ENCODE results near the gene PITX1.

PITX1 gene

GRCh38 chr5:135060021-135060420 is 26.0 kb upstream of the PITX1 start:
- Histone ChIP-seq H3K27ac (ENCODE audit: low read depth, low read length) (no peak overlapping the region), H3K27me3 (ENCODE audit: control insufficient read depth in 1 of 2, insufficient read depth in 2 of 2, low read length in 2 of 2) (no peaks in the 10 kb centered on the region), H3K9ac (ENCODE audit: low read length) (no peak overlapping the region)

GRCh38 chr5:135059000-135059923 is 25.2 kb upstream of the PITX1 start:
- H3K36me3 ChIP-seq (ENCODE audit: insufficient read depth, low read length), result no peaks in the 10 kb centered on the region
- no peaks in the 10 kb centered on the region for H3K9me3 ChIP-seq (ENCODE audit: low read length)
- no peak overlapping the region for H3K27ac ChIP-seq (ENCODE audit: low read depth, low read length)
- no peaks in the 10 kb centered on the region for H3K27me3 ChIP-seq (ENCODE audit: control insufficient read depth in 1 of 2, insufficient read depth in 2 of 2, low read length in 2 of 2)
- no peak overlapping the region for H3K9ac ChIP-seq (ENCODE audit: low read length)
- no peaks in the 10 kb centered on the region for H3K4me1 ChIP-seq (ENCODE audit: insufficient read depth, low read length)
- H3K4me3 ChIP-seq (ENCODE audit: low read depth in 1 of 2, low read length in 2 of 2), result no peak overlapping the region

More at GRCh38 chr5:135060021-135060420, 26.0 kb upstream of the PITX1 start:
- Histone ChIP-seq H3K4me3 (ENCODE audit: low read depth in 1 of 2, low read length in 2 of 2) (no peak overlapping the region), H3K36me3 (ENCODE audit: insufficient read depth, low read length) (no peaks in the 10 kb centered on the region), H3K9me3 (ENCODE audit: low read length) (no peaks in the 10 kb centered on the region), H3K4me1 (ENCODE audit: insufficient read depth, low read length) (peaks cover under 1% of the 10 kb centered on the region)

- H3K36me3 ChIP-seq (ENCODE audit: insufficient read depth, low read length), result no peaks in the 10 kb centered on the region
- H3K4me3 ChIP-seq (ENCODE audit: low read depth in 1 of 2, low read length in 2 of 2), result no peak overlapping the region
- no peaks in the 10 kb centered on the region for H3K9me3 ChIP-seq (ENCODE audit: low read length)
- no peaks in the 10 kb centered on the region for H3K4me1 ChIP-seq (ENCODE audit: insufficient read depth, low read length)
- H3K27ac ChIP-seq (ENCODE audit: low read depth, low read length), result no peak overlapping the region
- H3K9ac ChIP-seq (ENCODE audit: low read length), result no peak overlapping the region
- peaks cover 0 to 2% of the 10 kb centered on the region in 2 donors for H3K27me3 ChIP-seq (ENCODE audit: control insufficient read depth in 1 of 2, insufficient read depth in 2 of 2, low read length in 2 of 2)
These were observed 24.3 kb upstream of the PITX1 start for GRCh38 chr5:135058331-135058732.

- peaks cover 0 to 13% of the 10 kb centered on the region in 2 donors for H3K27me3 ChIP-seq (ENCODE audit: control insufficient read depth in 1 of 2, insufficient read depth in 2 of 2, low read length in 2 of 2)
- no peaks in the 10 kb centered on the region for H3K4me1 ChIP-seq (ENCODE audit: insufficient read depth, low read length)
- no peak overlapping the region for H3K4me3 ChIP-seq (ENCODE audit: low read depth in 1 of 2, low read length in 2 of 2)
- H3K27ac ChIP-seq (ENCODE audit: low read depth, low read length), result no peak overlapping the region
- H3K36me3 ChIP-seq (ENCODE audit: insufficient read depth, low read length), result no peaks in the 10 kb centered on the region
- no peaks in the 10 kb centered on the region for H3K9me3 ChIP-seq (ENCODE audit: low read length)
- H3K9ac ChIP-seq (ENCODE audit: low read length), result no peak overlapping the region
These were observed 23.2 kb upstream of the PITX1 start for GRCh38 chr5:135057233-135057632.

- no peak overlapping the region for H3K4me3 ChIP-seq (ENCODE audit: low read depth in 1 of 2, low read length in 2 of 2)
- no peaks in the 10 kb centered on the region for H3K9me3 ChIP-seq (ENCODE audit: low read length)
- no peaks in the 10 kb centered on the region for H3K4me1 ChIP-seq (ENCODE audit: insufficient read depth, low read length)
- H3K9ac ChIP-seq (ENCODE audit: low read length), result no peak overlapping the region
- H3K36me3 ChIP-seq (ENCODE audit: insufficient read depth, low read length), result no peaks in the 10 kb centered on the region
- H3K27ac ChIP-seq (ENCODE audit: low read depth, low read length), result no peak overlapping the region
- peaks cover under 1 to 21% of the 10 kb centered on the region in 2 donors for H3K27me3 ChIP-seq (ENCODE audit: control insufficient read depth in 1 of 2, insufficient read depth in 2 of 2, low read length in 2 of 2)
These were observed 22.4 kb upstream of the PITX1 start for GRCh38 chr5:135056316-135057030.

GRCh38 chr5:135055396-135055795 is 21.4 kb upstream of the PITX1 start:
- Histone ChIP-seq H3K36me3 (ENCODE audit: insufficient read depth, low read length) (no peaks in the 10 kb centered on the region), H3K9ac (ENCODE audit: low read length) (no peak overlapping the region), H3K9me3 (ENCODE audit: low read length) (no peaks in the 10 kb centered on the region), H3K27me3 (ENCODE audit: control insufficient read depth in 1 of 2, insufficient read depth in 2 of 2, low read length in 2 of 2) (peaks cover 6 to 31% of the 10 kb centered on the region in 2 donors), H3K4me1 (ENCODE audit: insufficient read depth, low read length) (no peaks in the 10 kb centered on the region), H3K27ac (ENCODE audit: low read depth, low read length) (no peak overlapping the region), H3K4me3 (ENCODE audit: low read depth in 1 of 2, low read length in 2 of 2) (no peak overlapping the region)

- Histone ChIP-seq H3K4me3 (ENCODE audit: low read depth in 1 of 2, low read length in 2 of 2) (no peak overlapping the region), H3K27ac (ENCODE audit: low read depth, low read length) (no peak overlapping the region)
These were observed 20.5 kb upstream of the PITX1 start for GRCh38 chr5:135054546-135054945.

GRCh38 chr5:135053989-135054388 is 20.0 kb upstream of the PITX1 start:
- Histone ChIP-seq H3K27ac (ENCODE audit: low read depth, low read length) (no peak overlapping the region), H3K9ac (ENCODE audit: low read length) (no peak overlapping the region), H3K9me3 (ENCODE audit: low read length) (no peaks in the 10 kb centered on the region)

More at GRCh38 chr5:135054546-135054945, 20.5 kb upstream of the PITX1 start:
- no peak overlapping the region for H3K9ac ChIP-seq (ENCODE audit: low read length)
- no peaks in the 10 kb centered on the region for H3K4me1 ChIP-seq (ENCODE audit: insufficient read depth, low read length)
- no peaks in the 10 kb centered on the region for H3K9me3 ChIP-seq (ENCODE audit: low read length)
- H3K27me3 ChIP-seq (ENCODE audit: control insufficient read depth in 1 of 2, insufficient read depth in 2 of 2, low read length in 2 of 2), result peaks cover 6 to 35% of the 10 kb centered on the region in 2 donors
- no peaks in the 10 kb centered on the region for H3K36me3 ChIP-seq (ENCODE audit: insufficient read depth, low read length)

GRCh38 chr5:135053278-135053677 is 19.2 kb upstream of the PITX1 start:
- Histone ChIP-seq H3K36me3 (ENCODE audit: insufficient read depth, low read length) (no peaks in the 10 kb centered on the region), H3K27ac (ENCODE audit: low read depth, low read length) (no peak overlapping the region), H3K4me3 (ENCODE audit: low read depth in 1 of 2, low read length in 2 of 2) (no peak overlapping the region), H3K9me3 (ENCODE audit: low read length) (no peaks in the 10 kb centered on the region), H3K9ac (ENCODE audit: low read length) (no peak overlapping the region), H3K4me1 (ENCODE audit: insufficient read depth, low read length) (no peaks in the 10 kb centered on the region), H3K27me3 (ENCODE audit: control insufficient read depth in 1 of 2, insufficient read depth in 2 of 2, low read length in 2 of 2) (peaks cover 6 to 35% of the 10 kb centered on the region in 2 donors)

More at GRCh38 chr5:135053989-135054388, 20.0 kb upstream of the PITX1 start:
- Histone ChIP-seq H3K36me3 (ENCODE audit: insufficient read depth, low read length) (no peaks in the 10 kb centered on the region), H3K4me3 (ENCODE audit: low read depth in 1 of 2, low read length in 2 of 2) (no peak overlapping the region), H3K27me3 (ENCODE audit: control insufficient read depth in 1 of 2, insufficient read depth in 2 of 2, low read length in 2 of 2) (peaks cover 6 to 35% of the 10 kb centered on the region in 2 donors), H3K4me1 (ENCODE audit: insufficient read depth, low read length) (no peaks in the 10 kb centered on the region)

GRCh38 chr5:135052511-135053145 is 18.6 kb upstream of the PITX1 start:
- Histone ChIP-seq H3K27me3 (ENCODE audit: control insufficient read depth in 1 of 2, insufficient read depth in 2 of 2, low read length in 2 of 2) (peaks cover 6 to 35% of the 10 kb centered on the region in 2 donors), H3K4me3 (ENCODE audit: low read depth in 1 of 2, low read length in 2 of 2) (no peak overlapping the region), H3K9me3 (ENCODE audit: low read length) (no peaks in the 10 kb centered on the region), H3K9ac (ENCODE audit: low read length) (no peak overlapping the region), H3K4me1 (ENCODE audit: insufficient read depth, low read length) (no peaks in the 10 kb centered on the region), H3K27ac (ENCODE audit: low read depth, low read length) (no peak overlapping the region), H3K36me3 (ENCODE audit: insufficient read depth, low read length) (no peaks in the 10 kb centered on the region)

GRCh38 chr5:135051872-135052271 is 17.8 kb upstream of the PITX1 start:
- Histone ChIP-seq H3K4me1 (ENCODE audit: insufficient read depth, low read length) (no peaks in the 10 kb centered on the region), H3K27me3 (ENCODE audit: control insufficient read depth in 1 of 2, insufficient read depth in 2 of 2, low read length in 2 of 2) (peaks cover 11 to 39% of the 10 kb centered on the region in 2 donors), H3K4me3 (ENCODE audit: low read depth in 1 of 2, low read length in 2 of 2) (no peak overlapping the region), H3K9ac (ENCODE audit: low read length) (no peak overlapping the region), H3K27ac (ENCODE audit: low read depth, low read length) (no peak overlapping the region), H3K36me3 (ENCODE audit: insufficient read depth, low read length) (no peaks in the 10 kb centered on the region), H3K9me3 (ENCODE audit: low read length) (no peaks in the 10 kb centered on the region)
